Adrenal gland (tissue), 5 donors: ENCODE results near the gene THAP4.

Experiments
- CTCF ChIP-seq, 6 experiments: fragments of 450-650 bp in 4 of 6; fragments of 200-600 bp in 2 of 6; sonication (generic) in 1 of 6; IDR thresholded peaks; 1 replicate in 5 of 6; 2 replicates in 1 of 6; pipeline versions ENCODE4 v1.5.1 to v1.8.0; 2016 to 2021; ENCODE audit warnings: antibody characterized with exemption in 6 of 6, mild to moderate bottlenecking in 2 of 6, moderate library complexity in 1 of 6
- POLR2A ChIP-seq, 2 donors: fragments of 450-650 bp; IDR thresholded peaks; one replicate each; pipeline ENCODE4 v1.6.1; 2017; ENCODE audit warnings: antibody characterized with exemption in 2 of 2, mild to moderate bottlenecking in 2 of 2, moderate library complexity in 1 of 2
- donor health status: DM: no; HTN: no; CAD: no.

- TF ChIP-seq CTCF (IDR thresholded peaks at IDR 0.05) = no peak
- no peak for TF ChIP-seq POLR2A (IDR thresholded peaks at IDR 0.05)
Measured at GRCh38 chr2:241571821-241572620, 64.9 kb downstream of the THAP4 start.
